Activated CD8-positive, alpha-beta T cell treated with anti-CD3 and anti-CD28 coated beads for 36 hours (primary cell): ENCODE results near the gene RMND5B. TPM values are rescaled to one million over a fixed set of nuclear protein-coding genes. Genes with fewer than 3 reads are reported as not detected.

Experiments
- ATAC-seq: fragments of 200-7000 bp; cut with Tn5 transposase; one replicate; pipeline ENCODE4 v1.10.0; 2021; ENCODE audit warnings: mild to moderate bottlenecking, moderate library complexity
- CTCF ChIA-PET: fragments of 350-600 bp; sonication (Branson Sonifier 250); formaldehyde crosslinking; loops from one replicate; lab custom pipeline; 2021; ENCODE audit warnings: antibody characterized with exemption; lab: Charles Lee
- POLR2A ChIA-PET: fragments of 350-600 bp; sonication (Branson Sonifier 250); formaldehyde crosslinking; loops from one replicate; lab custom pipeline; 2021; ENCODE audit warnings: antibody characterized with exemption; lab: Charles Lee
- DNase-seq: peaks from one replicate; pipeline ENCODE4 v3.0.0-alpha.2; 2020
- H3K27ac Mint-ChIP-seq: one replicate; pipeline ENCODE4 v1.8.0; 2021; ENCODE audit warnings: mild to moderate bottlenecking, mixed read lengths
- H3K27me3 Mint-ChIP-seq: one replicate; pipeline ENCODE4 v1.8.0; 2021; ENCODE audit warnings: mixed read lengths
- H3K36me3 Mint-ChIP-seq: one replicate; pipeline ENCODE4 v1.8.0; 2021; ENCODE audit warnings: low read depth, mixed read lengths
- H3K4me1 Mint-ChIP-seq: one replicate; pipeline ENCODE4 v1.8.0; 2021; ENCODE audit warnings: low read depth, mixed read lengths
- H3K4me3 Mint-ChIP-seq: one replicate; pipeline ENCODE4 v1.8.0; 2021; ENCODE audit warnings: mild to moderate bottlenecking, moderate library complexity, mixed read lengths
- H3K9me3 Mint-ChIP-seq: one replicate; pipeline ENCODE4 v1.8.0; 2021; ENCODE audit warnings: mixed read lengths
- CTCF ChIP-seq: fragments of 200-600 bp; IDR thresholded peaks from one replicate; pipeline ENCODE4 v1.8.0; 2022; ENCODE audit warnings: antibody characterized with exemption, mild to moderate bottlenecking
- intact Hi-C: fragments of 100-400 bp; cut with micrococcal nuclease; formaldehyde crosslinking; loops from one replicate; pipeline ENCODE4 v1.10.0; 2022
- total RNA-seq, 2 experiments: library from RNA; stranded (reverse); gene quantifications; one replicate each; pipeline ENCODE4 v1.2.3, GENCODE V29; 2021

The RMND5B gene
- total RNA-seq, 2 experiments from 2014 or later = 32.9 to 33.4 TPM

- Mint-ChIP-seq H3K27me3 (no peaks in the 10 kb centered on the region), H3K4me1 (peaks cover 39% of the 10 kb centered on the region), H3K9me3 (no peaks in the 10 kb centered on the region), H3K27ac (no peak overlapping the region), H3K36me3 (peaks cover 39% of the 10 kb centered on the region), H3K4me3 (no peak overlapping the region)
- ATAC-seq (no peak), DNase-seq (no peak)
- ChIA-PET CTCF (interaction anchor here (0.7 to 9.1 kb wide), 16 partner anchors 9 to 83 kb away, joined by 3 to 84 read pairs (median 6); partner anchors contain the start of gene NHP2), POLR2A (interaction anchor here (1.0 to 3.0 kb wide), 9 partner anchors 10 to 91 kb away, joined by 3 to 16 read pairs (median 6); partner anchors contain the start of genes HNRNPAB and RMND5B)
- no peak for TF ChIP-seq CTCF
- intact Hi-C loops = loop anchor here (5.0 kb wide), 1 partner anchor 32 kb away; the partner anchor contains the start of gene NHP2
These were observed 10.8 kb upstream of the RMND5B start for GRCh38 chr5:178119915-178120606.

GRCh38 chr5:178120607-178121357, 10.0 kb upstream of the RMND5B start:
- H3K9me3 Mint-ChIP-seq = no peaks in the 10 kb centered on the region
- ATAC-seq = peak; percentile 74
- peak; percentile 94 for DNase-seq
- H3K27me3 Mint-ChIP-seq = no peaks in the 10 kb centered on the region
- ChIA-PET POLR2A (interaction anchor here (0.8 to 3.0 kb wide), 11 partner anchors 9 to 90 kb away, joined by 3 to 16 read pairs (median 4); partner anchors contain the start of genes HNRNPAB and RMND5B), CTCF (interaction anchor here (0.6 to 9.1 kb wide), 21 partner anchors 8 to 1503 kb away, joined by 3 to 84 read pairs (median 6); partner anchors contain the start of genes HNRNPH1 and NHP2)
- H3K27ac Mint-ChIP-seq = no peak overlapping the region
- H3K4me1 Mint-ChIP-seq = peaks cover 37% of the 10 kb centered on the region
- no peak overlapping the region for H3K4me3 Mint-ChIP-seq
- TF ChIP-seq CTCF = peak; percentile 67
- intact Hi-C loops = no loop called here
- H3K36me3 Mint-ChIP-seq = peaks cover 36% of the 10 kb centered on the region

- intact Hi-C loops = no loop called here
- POLR2A ChIA-PET = interaction anchor here (0.8 to 3.0 kb wide), 9 partner anchors 9 to 83 kb away, joined by 3 to 16 read pairs (median 4); partner anchors contain the start of genes HNRNPAB and RMND5B
- Mint-ChIP-seq H3K9me3 (no peaks in the 10 kb centered on the region), H3K36me3 (peaks cover 32% of the 10 kb centered on the region), H3K27me3 (no peaks in the 10 kb centered on the region), H3K4me3 (no peak overlapping the region), H3K4me1 (peaks cover 32% of the 10 kb centered on the region), H3K27ac (no peak overlapping the region)
- ATAC-seq (no peak), DNase-seq (no peak)
- TF ChIP-seq CTCF = no peak
- CTCF ChIA-PET = interaction anchor here (0.6 to 9.1 kb wide), 19 partner anchors 10 to 1502 kb away, joined by 3 to 84 read pairs (median 6); partner anchors contain the start of genes HNRNPH1 and NHP2
These were observed 9.2 kb upstream of the RMND5B start for GRCh38 chr5:178121391-178122276.

- H3K27ac Mint-ChIP-seq = no peak overlapping the region
- H3K4me3 Mint-ChIP-seq = no peak overlapping the region
- H3K4me1 Mint-ChIP-seq = peaks cover 26% of the 10 kb centered on the region
- DNase-seq (no peak), ATAC-seq (no peak)
- POLR2A ChIA-PET = interaction anchor here (1.4 to 3.3 kb wide), 4 partner anchors 8 to 31 kb away, joined by 3 to 19 read pairs (median 6); partner anchors contain the start of genes N4BP3 and NHP2
- no peaks in the 10 kb centered on the region for H3K27me3 Mint-ChIP-seq
- intact Hi-C loops = no loop called here
- no peaks in the 10 kb centered on the region for H3K9me3 Mint-ChIP-seq
- CTCF ChIA-PET = interaction anchor here (1.3 to 9.1 kb wide), 3 partner anchors 18 to 48 kb away, joined by 4 to 84 read pairs (median 5); no protein-coding TSS in a partner anchor
- no peak for TF ChIP-seq CTCF
- H3K36me3 Mint-ChIP-seq = peaks cover 28% of the 10 kb centered on the region
These were observed 8.5 kb upstream of the RMND5B start for GRCh38 chr5:178122346-178122745.
